Measurements from ENCODE around the gene ARSI. TPM values are rescaled to one million over a fixed set of nuclear protein-coding genes. Genes with fewer than 3 reads are reported as not detected.

The ARSI gene
- polyA plus RNA-seq, 5 donors = 18.2 to 31.9 (median 23.4) TPM

GRCh38 chr5:150329038-150329437 lies 26.3 kb upstream of the ARSI start:
- DNase-seq = no peak

GRCh38 chr5:150328515-150328914 lies 25.8 kb upstream of the ARSI start:
- DNase-seq = no peak

GRCh38 chr5:150327139-150327538 lies 24.4 kb upstream of the ARSI start:
- DNase-seq = no peak

GRCh38 chr5:150326707-150327106 lies 24.0 kb upstream of the ARSI start:
- no peak for DNase-seq

GRCh38 chr5:150325426-150325825 lies 22.7 kb upstream of the ARSI start:
- no peak for DNase-seq

GRCh38 chr5:150323819-150324218 lies 21.1 kb upstream of the ARSI start:
- no peak for DNase-seq

- no peak for DNase-seq
Measured at GRCh38 chr5:150323092-150323491, 20.4 kb upstream of the ARSI start.

GRCh38 chr5:150322202-150322601 lies 19.5 kb upstream of the ARSI start:
- no peak for DNase-seq

GRCh38 chr5:150321784-150322183 lies 19.1 kb upstream of the ARSI start:
- DNase-seq = no peak

- DNase-seq = no peak
Measured at GRCh38 chr5:150321211-150321610, 18.5 kb upstream of the ARSI start.

GRCh38 chr5:150320044-150320613 lies 17.4 kb upstream of the ARSI start:
- DNase-seq = peak; percentile 77 to 87

GRCh38 chr5:150319484-150319790 lies 16.7 kb upstream of the ARSI start:
- DNase-seq = no peak

- no peak for DNase-seq
Measured at GRCh38 chr5:150318613-150319483, 16.1 kb upstream of the ARSI start.

GRCh38 chr5:150317048-150318003 lies 14.6 kb upstream of the ARSI start:
- no peak for DNase-seq

- no peak for DNase-seq
Measured at GRCh38 chr5:150316320-150316719, 13.6 kb upstream of the ARSI start.

GRCh38 chr5:150315245-150315644 lies 12.5 kb upstream of the ARSI start:
- no peak for DNase-seq

- DNase-seq = no peak
Measured at GRCh38 chr5:150313921-150314716, 11.4 kb upstream of the ARSI start.

GRCh38 chr5:150313501-150313900 lies 10.8 kb upstream of the ARSI start:
- DNase-seq = no peak

- DNase-seq = no peak
Measured at GRCh38 chr5:150312518-150312917, 9.8 kb upstream of the ARSI start.

- DNase-seq = no peak
Measured at GRCh38 chr5:150311015-150311692, 8.4 kb upstream of the ARSI start.

- DNase-seq = no peak
Measured at GRCh38 chr5:150310246-150310645, 7.5 kb upstream of the ARSI start.

All from right lung (tissue), 5 donors.